PC-3 (cell line): ENCODE measurements around the gene TAF4. TPM values are rescaled to one million over a fixed set of nuclear protein-coding genes. Genes with fewer than 3 reads are reported as not detected.

ENCODE experiments used
- ATAC-seq: fragments of 200-7000 bp; cut with Tn5 transposase; 2 replicates; pipeline ENCODE4 v1.9.1; 2020; ENCODE audit warnings: mild to moderate bottlenecking, moderate library complexity
- BruUV-seq: library from RNA; stranded (reverse); fragments of 400-500 nt; replicated peaks from 2 replicates; lab custom pipeline; 2021; lab: Mats Ljungman, UMichigan
- CTCF ChIA-PET: fragments of 300-600 bp; sonication (Branson Sonifier 250); formaldehyde crosslinking; loops from one replicate; lab custom pipeline; 2022; ENCODE audit warnings: antibody characterized with exemption; lab: Charles Lee
- POLR2A ChIA-PET: fragments of 300-600 bp; sonication (Branson Sonifier 250); formaldehyde crosslinking; loops from one replicate; lab custom pipeline; 2022; ENCODE audit warnings: antibody characterized with exemption; ENCODE audit not compliant: unreplicated experiment; lab: Charles Lee
- DNase-seq: peaks from one replicate; pipeline ENCODE4 v3.0.0-alpha.2; 2015
- H2AFZ ChIP-seq: fragments of 300-600 bp; sonication (generic); 2 replicates; pipeline ENCODE4 v1.6.0; 2016; ENCODE audit warnings: antibody characterized with exemption, low read length
- H3F3A ChIP-seq: fragments of 300-600 bp; sonication (generic); one replicate; pipeline ENCODE4 v1.6.0; 2017; ENCODE audit warnings: antibody characterized with exemption, low read length, control low read depth, mild to moderate bottlenecking; ENCODE audit not compliant: unreplicated experiment
- H3K27ac ChIP-seq: fragments of 300-600 bp; sonication (generic); 2 replicates; pipeline ENCODE4 v1.5.1; 2016; ENCODE audit warnings: mild to moderate bottlenecking, low read length
- H3K27me3 ChIP-seq: fragments of 300-600 bp; sonication (generic); 2 replicates; pipeline ENCODE4 v1.6.1; 2016; ENCODE audit warnings: low read length, mixed read lengths
- H3K36me3 ChIP-seq: fragments of 300-600 bp; sonication (generic); 2 replicates; pipeline ENCODE4 v1.6.1; 2016; ENCODE audit warnings: low read depth, mixed run types, low read length, mixed read lengths
- H3K4me1 ChIP-seq: fragments of 300-600 bp; sonication (generic); 2 replicates; pipeline ENCODE4 v1.5.1; 2016; ENCODE audit warnings: low read length; ENCODE audit not compliant: insufficient read depth
- H3K4me2 ChIP-seq: fragments of 300-600 bp; sonication (generic); 2 replicates; pipeline ENCODE4 v1.6.0; 2016; ENCODE audit warnings: low read length
- H3K4me3 ChIP-seq: fragments of 300-600 bp; sonication (generic); 2 replicates; pipeline ENCODE4 v1.5.1; 2016; ENCODE audit warnings: mild to moderate bottlenecking, low read length, mixed read lengths
- H3K79me2 ChIP-seq: fragments of 300-600 bp; sonication (generic); 2 replicates; pipeline ENCODE4 v1.6.1; 2017; ENCODE audit warnings: low read length, mixed read lengths
- H3K9ac ChIP-seq: fragments of 300-600 bp; sonication (generic); 2 replicates; pipeline ENCODE4 v1.6.0; 2016; ENCODE audit warnings: mild to moderate bottlenecking, low read length
- H3K9me2 ChIP-seq: fragments of 300-600 bp; sonication (generic); replicated peaks from 2 replicates; pipeline ENCODE4 v1.6.1; 2016; ENCODE audit warnings: mixed run types, low read length, mixed read lengths
- H3K9me3 ChIP-seq: fragments of 300-600 bp; sonication (generic); 2 replicates; pipeline ENCODE4 v1.6.1; 2016; ENCODE audit warnings: low read length, mixed read lengths
- H4K20me1 ChIP-seq: fragments of 300-600 bp; sonication (generic); 2 replicates; pipeline ENCODE4 v1.6.1; 2016; ENCODE audit warnings: low read length, mixed read lengths
- EZH2 ChIP-seq: fragments of 300-600 bp; sonication (generic); IDR thresholded peaks from one replicate; pipeline ENCODE4 v1.6.1; 2017; ENCODE audit warnings: antibody characterized with exemption, mild to moderate bottlenecking, low read length; ENCODE audit not compliant: unreplicated experiment
- EZH2phosphoT487 ChIP-seq: fragments of 300-600 bp; sonication (generic); IDR thresholded peaks from 2 replicates; pipeline ENCODE4 v1.6.1; 2018; ENCODE audit warnings: mild to moderate bottlenecking, antibody characterized with exemption, low read length, borderline replicate concordance
- intact Hi-C: fragments of 100-400 bp; cut with micrococcal nuclease; formaldehyde crosslinking; loops from 2 replicates; pipeline ENCODE4 v1.9.0; 2023
- total RNA-seq: library from RNA; depleted of rRNA; stranded (reverse); fragments of >200 nt; gene quantifications from 2 replicates; pipeline ENCODE4 v1.2.3, GENCODE V29; 2014
- TF ChIP-seq, protein P1 (sequence below): fragments of 300-600 bp; sonication (generic); conservative IDR thresholded peaks from 2 replicates; pipeline ENCODE4 v1.5.1; 2017; ENCODE audit warnings: antibody characterized with exemption, low read depth, mild to moderate bottlenecking, low read length

The TAF4 gene
- total RNA-seq, 1 experiment from 2014 or later: 9.6 TPM

DNA sequence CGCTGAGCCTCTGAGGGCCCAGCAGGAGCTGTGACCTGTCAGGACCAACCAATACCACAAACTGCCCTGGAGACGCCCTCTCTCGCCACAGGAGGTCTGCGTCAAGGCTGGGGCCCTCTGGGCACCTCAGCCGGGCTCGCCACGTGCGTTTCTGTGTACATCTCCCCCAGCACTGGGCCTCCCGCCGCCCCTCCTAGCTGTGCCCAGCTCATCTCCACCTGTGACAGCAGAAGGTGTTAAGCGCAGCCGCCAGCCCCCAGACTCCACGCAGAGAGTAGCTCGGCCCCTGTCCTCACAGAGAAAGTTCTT is 91.4 kb downstream of the TAF4 start:
- TF ChIP-seq, protein P1, sequence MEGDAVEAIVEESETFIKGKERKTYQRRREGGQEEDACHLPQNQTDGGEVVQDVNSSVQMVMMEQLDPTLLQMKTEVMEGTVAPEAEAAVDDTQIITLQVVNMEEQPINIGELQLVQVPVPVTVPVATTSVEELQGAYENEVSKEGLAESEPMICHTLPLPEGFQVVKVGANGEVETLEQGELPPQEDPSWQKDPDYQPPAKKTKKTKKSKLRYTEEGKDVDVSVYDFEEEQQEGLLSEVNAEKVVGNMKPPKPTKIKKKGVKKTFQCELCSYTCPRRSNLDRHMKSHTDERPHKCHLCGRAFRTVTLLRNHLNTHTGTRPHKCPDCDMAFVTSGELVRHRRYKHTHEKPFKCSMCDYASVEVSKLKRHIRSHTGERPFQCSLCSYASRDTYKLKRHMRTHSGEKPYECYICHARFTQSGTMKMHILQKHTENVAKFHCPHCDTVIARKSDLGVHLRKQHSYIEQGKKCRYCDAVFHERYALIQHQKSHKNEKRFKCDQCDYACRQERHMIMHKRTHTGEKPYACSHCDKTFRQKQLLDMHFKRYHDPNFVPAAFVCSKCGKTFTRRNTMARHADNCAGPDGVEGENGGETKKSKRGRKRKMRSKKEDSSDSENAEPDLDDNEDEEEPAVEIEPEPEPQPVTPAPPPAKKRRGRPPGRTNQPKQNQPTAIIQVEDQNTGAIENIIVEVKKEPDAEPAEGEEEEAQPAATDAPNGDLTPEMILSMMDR: no peak
- TF ChIP-seq EZH2phosphoT487 (no peak), EZH2 (no peak)
- no TSS peak for BruUV-seq

DNA sequence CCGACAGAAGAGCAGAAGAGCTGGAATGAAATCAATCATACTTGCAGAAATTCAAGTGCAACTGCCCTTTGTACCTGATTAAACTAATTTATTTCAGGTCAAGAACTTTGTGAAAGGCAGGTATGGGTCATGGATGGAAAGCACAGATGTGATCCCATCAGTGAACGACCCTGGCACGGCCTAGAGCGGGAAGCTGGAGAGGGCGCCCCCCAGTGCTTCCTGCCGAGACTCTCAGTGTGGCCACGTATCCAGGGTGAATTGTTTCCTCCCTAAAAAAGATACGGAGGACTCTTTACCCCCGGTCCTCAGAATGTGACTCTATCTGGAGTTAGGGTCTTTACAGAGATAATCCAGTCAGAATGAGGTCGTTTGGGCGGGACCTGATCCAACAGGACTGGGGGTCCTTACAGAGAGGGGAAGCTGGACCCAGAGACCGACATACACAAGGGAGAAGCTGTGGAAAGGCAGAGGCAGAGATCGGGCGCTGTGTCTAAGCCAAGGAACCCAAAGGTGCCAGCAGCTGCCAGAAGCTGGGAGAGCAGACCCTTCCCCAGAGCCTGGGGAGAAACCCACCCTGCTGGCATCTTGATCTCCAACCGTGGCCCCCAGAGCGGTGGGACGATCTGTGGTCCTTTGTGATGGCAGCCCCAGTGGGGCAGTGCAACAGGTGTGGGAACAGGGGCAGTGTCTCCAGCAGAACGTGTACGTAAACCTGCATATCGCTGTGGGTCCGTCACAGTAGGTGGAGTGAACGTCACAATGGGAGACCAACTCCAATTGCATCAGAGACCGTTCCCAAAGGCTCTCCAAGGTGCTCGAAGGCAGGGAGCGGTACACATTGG is 91.9 kb downstream of the TAF4 start:
- H4K20me1 ChIP-seq: no peaks in the 10 kb centered on the region
- H3K4me2 ChIP-seq: no peak overlapping the region
- no peak overlapping the region for H2AFZ ChIP-seq
- H3K9ac ChIP-seq: no peak overlapping the region
- intact Hi-C loops: no loop called here
- peaks cover 8% of the 10 kb centered on the region; the same call in 1 of the 2 replicates for H3K36me3 ChIP-seq
- H3K27ac ChIP-seq: no peak overlapping the region
- DNase-seq: no peak
- H3K4me1 ChIP-seq: no peaks in the 10 kb centered on the region
- CTCF ChIA-PET: no interaction called here
- no TSS peak for BruUV-seq
- H3K4me3 ChIP-seq: no peak overlapping the region
- TF ChIP-seq, protein P1: 0 out of 2 replicates have a peak, but pooled peaks have one; percentile 17
- TF ChIP-seq EZH2phosphoT487: no peak
- TF ChIP-seq EZH2: no peak
- H3K27me3 ChIP-seq: no peaks in the 10 kb centered on the region
- no peak for ATAC-seq
- no peaks in the 10 kb centered on the region for H3K79me2 ChIP-seq
- no peaks in the 10 kb centered on the region for H3F3A ChIP-seq
- H3K9me3 ChIP-seq: no peaks in the 10 kb centered on the region
- no peaks in the 10 kb centered on the region for H3K9me2 ChIP-seq
- POLR2A ChIA-PET: interaction anchor here (0.5 kb wide), 1 partner anchor 37 kb away, joined by 5 read pairs; no protein-coding TSS in a partner anchor

More for the DNA sequence above, 91.4 kb downstream of the TAF4 start:
- H3K27ac ChIP-seq: no peak overlapping the region
- no peaks in the 10 kb centered on the region for H3K79me2 ChIP-seq
- H3K36me3 ChIP-seq: peaks cover 8% of the 10 kb centered on the region; the same call in 1 of the 2 replicates
- POLR2A ChIA-PET: interaction anchor here (0.5 kb wide), 1 partner anchor 38 kb away, joined by 5 read pairs; no protein-coding TSS in a partner anchor
- CTCF ChIA-PET: no interaction called here
- DNase-seq: no peak
- no peaks in the 10 kb centered on the region for H4K20me1 ChIP-seq
- H3K9me2 ChIP-seq: no peaks in the 10 kb centered on the region
- no peak for ATAC-seq
- no peak overlapping the region for H2AFZ ChIP-seq
- no peaks in the 10 kb centered on the region for H3K27me3 ChIP-seq
- no peak overlapping the region for H3K4me2 ChIP-seq
- no peaks in the 10 kb centered on the region for H3F3A ChIP-seq
- H3K9me3 ChIP-seq: no peaks in the 10 kb centered on the region
- intact Hi-C loops: no loop called here
- no peak overlapping the region for H3K9ac ChIP-seq
- no peaks in the 10 kb centered on the region for H3K4me1 ChIP-seq
- no peak overlapping the region for H3K4me3 ChIP-seq
